Body of pancreas (tissue), 4 donors: Measurements from ENCODE around the gene MYO1A. TPM values are rescaled to one million over a fixed set of nuclear protein-coding genes. Genes with fewer than 3 reads are reported as not detected.
"Not testable (repeated sequence)": the region's sequence is repeated elsewhere in the genome, so short reads cannot be mapped to it uniquely, and the experiment has no call there.

Experiments used
- ATAC-seq: fragments of 150-250 bp; one replicate; pipeline ENCODE4 v1.9.1; 2016
- DNase-seq, 4 donors: peaks; one replicate each; pipeline ENCODE4 v3.0.0-alpha.2; 2019
- H3K27ac ChIP-seq, 4 donors: fragments of 200-600 bp; sonication (generic); 1 replicate in 3 of 4; 2 replicates in 1 of 4; pipeline versions ENCODE4 v1.5.1 to v1.6.1; 2016 to 2019; ENCODE audit warnings: mild to moderate bottlenecking in 1 of 4, mixed read lengths in 1 of 4, moderate library complexity in 1 of 4
- H3K27me3 ChIP-seq, 2 donors: fragments of 200-600 bp; sonication (generic); one replicate each; pipeline ENCODE4 v1.6.0; 2016; ENCODE audit warnings: mild to moderate bottlenecking in 1 of 2
- H3K36me3 ChIP-seq, 2 donors: fragments of 200-600 bp; sonication (generic); replicated peaks in 1 of 2; 2 replicates each; pipeline ENCODE4 v1.5.1; 2016; ENCODE audit warnings: low read depth in 2 of 2; ENCODE audit not compliant: insufficient read depth in 1 of 2
- H3K4me1 ChIP-seq: fragments of 200-600 bp; sonication (generic); one replicate; pipeline ENCODE4 v1.6.0; 2016
- H3K4me3 ChIP-seq, 2 donors: fragments of 200-600 bp; sonication (generic); 1 replicate in 1 of 2; 2 replicates in 1 of 2; pipeline ENCODE4 v1.5.1; 2016 to 2019
- H3K9me3 ChIP-seq, 3 donors: fragments of 200-600 bp; sonication (generic); 1 replicate in 2 of 3; 2 replicates in 1 of 3; pipeline ENCODE4 v1.5.1; 2016
- POLR2A ChIP-seq, 3 donors: fragments of 450-650 bp; IDR thresholded peaks; one replicate each; pipeline ENCODE4 v1.6.1; 2016; ENCODE audit warnings: antibody characterized with exemption in 3 of 3, mild to moderate bottlenecking in 2 of 3
- WGBS, 2 donors: methylation state at CpG; one replicate each; pipeline ENCODE4 v1.1.5; 2017; 5-methylcytosine and 5-hydroxymethylcytosine counted together
- intact Hi-C: fragments of 100-400 bp; cut with DNase I; formaldehyde crosslinking; loops from one replicate; pipeline ENCODE4 v1.15.1; 2023
- total RNA-seq, 2 donors: library from RNA; depleted of rRNA; stranded (reverse); fragments of >200 nt; gene quantifications; one replicate each; pipeline ENCODE4 v1.1.0, GENCODE V29; 2016
- TF ChIP-seq, protein P1 (sequence below), 7 experiments: fragments of 450-650 bp in 4 of 7; fragments of 200-600 bp in 3 of 7; sonication (generic) in 3 of 7; IDR thresholded peaks; one replicate each; pipeline ENCODE4 v1.5.1; 2016 to 2019; ENCODE audit warnings: antibody characterized with exemption in 7 of 7

The MYO1A gene
- total RNA-seq, 2 donors from 2014 or later = 1.8 TPM; not detected in 1

- H3K4me3 ChIP-seq = no peak overlapping the region
- no peak for DNase-seq
- ATAC-seq = no peak
- H3K27me3 ChIP-seq = no peaks in the 10 kb centered on the region
- intact Hi-C loops = loop anchor here (5.0 kb wide), 1 partner anchor 228 kb away; the partner anchor contains the start of gene HSD17B6
- WGBS, 2 donors = 50 to 57% methylated on average over 7 of the region's 7 CpGs
- H3K36me3 ChIP-seq = no peaks in the 10 kb centered on the region
- no peaks in the 10 kb centered on the region for H3K9me3 ChIP-seq
- TF ChIP-seq, protein P1, sequence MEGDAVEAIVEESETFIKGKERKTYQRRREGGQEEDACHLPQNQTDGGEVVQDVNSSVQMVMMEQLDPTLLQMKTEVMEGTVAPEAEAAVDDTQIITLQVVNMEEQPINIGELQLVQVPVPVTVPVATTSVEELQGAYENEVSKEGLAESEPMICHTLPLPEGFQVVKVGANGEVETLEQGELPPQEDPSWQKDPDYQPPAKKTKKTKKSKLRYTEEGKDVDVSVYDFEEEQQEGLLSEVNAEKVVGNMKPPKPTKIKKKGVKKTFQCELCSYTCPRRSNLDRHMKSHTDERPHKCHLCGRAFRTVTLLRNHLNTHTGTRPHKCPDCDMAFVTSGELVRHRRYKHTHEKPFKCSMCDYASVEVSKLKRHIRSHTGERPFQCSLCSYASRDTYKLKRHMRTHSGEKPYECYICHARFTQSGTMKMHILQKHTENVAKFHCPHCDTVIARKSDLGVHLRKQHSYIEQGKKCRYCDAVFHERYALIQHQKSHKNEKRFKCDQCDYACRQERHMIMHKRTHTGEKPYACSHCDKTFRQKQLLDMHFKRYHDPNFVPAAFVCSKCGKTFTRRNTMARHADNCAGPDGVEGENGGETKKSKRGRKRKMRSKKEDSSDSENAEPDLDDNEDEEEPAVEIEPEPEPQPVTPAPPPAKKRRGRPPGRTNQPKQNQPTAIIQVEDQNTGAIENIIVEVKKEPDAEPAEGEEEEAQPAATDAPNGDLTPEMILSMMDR (IDR thresholded peaks at IDR 0.05) = no peak
- no peak for TF ChIP-seq POLR2A (IDR thresholded peaks at IDR 0.05)
- no peak overlapping the region for H3K27ac ChIP-seq
- no peaks in the 10 kb centered on the region for H3K4me1 ChIP-seq
These were observed 59.9 kb downstream of the MYO1A start for GRCh38 chr12:56989861-56990610.

- DNase-seq (no peak), ATAC-seq (no peak)
- no peak for TF ChIP-seq POLR2A (IDR thresholded peaks at IDR 0.05)
- TF ChIP-seq, protein P1 (IDR thresholded peaks at IDR 0.05) = no peak
- Histone ChIP-seq H3K36me3 (no peaks in the 10 kb centered on the region), H3K4me1 (no peaks in the 10 kb centered on the region), H3K4me3 (no peak overlapping the region), H3K27ac (no peak overlapping the region), H3K9me3 (no peaks in the 10 kb centered on the region), H3K27me3 (no peaks in the 10 kb centered on the region)
- intact Hi-C loops = no loop called here
- WGBS, 2 donors = 35 to 45% methylated on average over 5 of the region's 5 CpGs
These were observed 61.7 kb downstream of the MYO1A start for GRCh38 chr12:56988207-56988739.

GRCh38 chr12:56987551-56988053, 62.3 kb downstream of the MYO1A start:
- TF ChIP-seq POLR2A (IDR thresholded peaks at IDR 0.05) = no peak
- TF ChIP-seq, protein P1 (IDR thresholded peaks at IDR 0.05) = peak; percentile 86 to 96 (median 92)
- ATAC-seq = peak; percentile 88
- intact Hi-C loops = no loop called here

GRCh38 chr12:56987011-56987410, 62.9 kb downstream of the MYO1A start:
- intact Hi-C loops = no loop called here
- DNase-seq (no peak), ATAC-seq (no peak)
- Histone ChIP-seq H3K4me1 (no peaks in the 10 kb centered on the region), H3K4me3 (no peak overlapping the region), H3K9me3 (no peaks in the 10 kb centered on the region), H3K27me3 (no peaks in the 10 kb centered on the region), H3K27ac (no peak overlapping the region), H3K36me3 (no peaks in the 10 kb centered on the region)
- TF ChIP-seq, protein P1 (IDR thresholded peaks at IDR 0.05) = no peak
- TF ChIP-seq POLR2A (IDR thresholded peaks at IDR 0.05) = no peak

More at GRCh38 chr12:56987551-56988053, 62.3 kb downstream of the MYO1A start:
- WGBS, 2 donors = 20 to 24% methylated on average over 11 of the region's 11 CpGs
- H3K4me1 ChIP-seq = no peaks in the 10 kb centered on the region
- no peak overlapping the region for H3K4me3 ChIP-seq
- DNase-seq = peak; percentile 79 to 82 (median 80)
- no peaks in the 10 kb centered on the region for H3K36me3 ChIP-seq
- no peaks in the 10 kb centered on the region for H3K9me3 ChIP-seq
- no peak overlapping the region for H3K27ac ChIP-seq
- no peaks in the 10 kb centered on the region for H3K27me3 ChIP-seq

DNA sequence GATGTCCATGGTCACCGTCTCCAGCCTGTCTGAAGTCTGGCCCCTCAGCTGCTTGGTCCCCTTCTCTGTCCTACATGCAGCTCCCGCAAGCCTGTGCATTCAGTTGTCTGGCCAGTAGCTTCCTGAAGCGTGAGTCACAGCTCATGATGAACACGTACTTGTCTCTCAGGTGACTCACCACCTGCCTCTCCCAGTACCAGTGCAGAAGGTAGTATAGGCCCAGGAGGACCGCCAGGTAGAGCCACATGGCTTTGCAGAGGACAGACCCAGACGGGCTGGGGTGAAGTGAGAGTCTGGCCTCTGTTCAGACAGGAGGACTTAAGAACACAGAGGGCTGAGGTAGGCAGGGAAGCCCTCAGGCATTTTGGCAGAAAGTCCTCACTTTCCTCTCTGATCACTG, 64.2 kb downstream of the MYO1A start:
- H3K4me3 ChIP-seq, H3K27me3 ChIP-seq, DNase-seq, H3K36me3 ChIP-seq, H3K27ac ChIP-seq, ATAC-seq, H3K9me3 ChIP-seq, intact Hi-C loops, H3K4me1 ChIP-seq: not testable (repeated sequence)
- WGBS, 2 donors = 58 to 63% methylated on average over 4 to 5 of the region's 6 CpGs
